CD14-positive monocyte (primary cell): ENCODE results near the gene PCCA. TPM values are rescaled to one million over a fixed set of nuclear protein-coding genes. Genes with fewer than 3 reads are reported as not detected.
A peak's percentile ranks its signal among the peaks of the same experiment; 100 is the strongest.

Experiments used
- DNase-seq, 3 donors: peaks; one replicate each; pipeline ENCODE4 v3.0.0-alpha.2; 2011 to 2022
- H2AFZ ChIP-seq: 2 replicates; pipeline ENCODE4 v1.6.0; 2012; ENCODE audit warnings: mild to moderate bottlenecking, low read depth, low read length, inconsistent platforms; ENCODE audit not compliant: insufficient read depth, poor library complexity, severe bottlenecking
- H3K27ac ChIP-seq, 2 donors: 1 replicate in 1 of 2; 2 replicates in 1 of 2; pipeline ENCODE4 v1.5.1; 2012 to 2013; ENCODE audit warnings: low read length in 2 of 2, control low read depth in 1 of 2, inconsistent platforms in 1 of 2, low read depth in 1 of 2, mild to moderate bottlenecking in 1 of 2
- H3K27me3 ChIP-seq, 2 donors: one replicate each; pipeline versions ENCODE4 v1.6.0 to v1.6.1; 2011 to 2013; ENCODE audit warnings: low read length in 2 of 2; ENCODE audit not compliant: control insufficient read depth in 2 of 2, insufficient read depth in 2 of 2
- H3K36me3 ChIP-seq, 2 donors: replicated peaks in 1 of 2; 1 replicate in 1 of 2; 2 replicates in 1 of 2; pipeline versions ENCODE4 v1.5.1 to v1.6.1; 2012 to 2013; ENCODE audit warnings: low read length in 2 of 2, control low read depth in 1 of 2, inconsistent platforms in 1 of 2, mild to moderate bottlenecking in 1 of 2; ENCODE audit not compliant: insufficient read depth in 2 of 2, control insufficient read depth in 1 of 2
- H3K4me1 ChIP-seq, 2 donors: 1 replicate in 1 of 2; 2 replicates in 1 of 2; pipeline versions ENCODE4 v1.5.1 to v1.6.1; 2012 to 2013; ENCODE audit warnings: low read length in 2 of 2, control low read depth in 1 of 2, inconsistent platforms in 1 of 2, mild to moderate bottlenecking in 1 of 2, moderate library complexity in 1 of 2; ENCODE audit not compliant: insufficient read depth in 2 of 2, control insufficient read depth in 1 of 2
- H3K4me2 ChIP-seq: replicated peaks from 2 replicates; pipeline ENCODE3; 2012; ENCODE audit warnings: low read length, moderate library complexity, mild to moderate bottlenecking; ENCODE audit not compliant: poor library complexity, severe bottlenecking; ENCODE audit errors: extremely low read depth
- H3K4me3 ChIP-seq, 3 experiments: fragments of 200-600 bp in 1 of 3; sonication (generic) in 1 of 3; replicated peaks in 1 of 3; 1 replicate in 2 of 3; 2 replicates in 1 of 3; pipeline ENCODE4 v1.5.1; 2011 to 2013; ENCODE audit warnings: low read length in 3 of 3, mild to moderate bottlenecking in 3 of 3, control low read depth in 2 of 3, low read depth in 2 of 3, inconsistent platforms in 1 of 3, moderate library complexity in 1 of 3
- H3K79me2 ChIP-seq: 2 replicates; pipeline ENCODE4 v1.6.0; 2012; ENCODE audit warnings: mild to moderate bottlenecking, control low read depth, inconsistent platforms, low read length, moderate library complexity; ENCODE audit not compliant: insufficient read depth
- H3K9ac ChIP-seq: 2 replicates; pipeline ENCODE4 v1.6.0; 2017; ENCODE audit warnings: low read length, mild to moderate bottlenecking; ENCODE audit not compliant: insufficient read depth, poor library complexity, severe bottlenecking
- H3K9me3 ChIP-seq, 2 donors: replicated peaks in 1 of 2; 1 replicate in 1 of 2; 2 replicates in 1 of 2; pipeline versions ENCODE4 v1.5.1 to v1.6.1; 2012 to 2013; ENCODE audit warnings: low read length in 2 of 2, control low read depth in 1 of 2; ENCODE audit not compliant: control insufficient read depth in 1 of 2, insufficient read depth in 1 of 2
- H4K20me1 ChIP-seq: 2 replicates; pipeline ENCODE4 v1.6.0; 2012; ENCODE audit warnings: mild to moderate bottlenecking, low read length, control low read depth, moderate library complexity; ENCODE audit not compliant: insufficient read depth
- H3K27ac Mint-ChIP-seq, 7 donors: one replicate each; pipeline ENCODE4 v1.8.0; 2020; ENCODE audit warnings: mild to moderate bottlenecking in 7 of 7, mixed read lengths in 7 of 7, moderate library complexity in 6 of 7, inconsistent platforms in 2 of 7
- H3K27me3 Mint-ChIP-seq, 3 donors: one replicate each; pipeline ENCODE4 v1.8.0; 2021 to 2022; ENCODE audit warnings: low read depth in 3 of 3, mild to moderate bottlenecking in 3 of 3, mixed read lengths in 3 of 3, moderate library complexity in 3 of 3, inconsistent platforms in 1 of 3
- H3K36me3 Mint-ChIP-seq, 2 donors: one replicate each; pipeline ENCODE4 v1.8.0; 2020; ENCODE audit warnings: mixed read lengths in 2 of 2, inconsistent platforms in 1 of 2, mild to moderate bottlenecking in 1 of 2
- H3K4me1 Mint-ChIP-seq: one replicate; pipeline ENCODE4 v1.8.0; 2020; ENCODE audit warnings: mild to moderate bottlenecking, mixed read lengths
- H3K4me3 Mint-ChIP-seq, 2 donors: one replicate each; pipeline ENCODE4 v1.8.0; 2020; ENCODE audit warnings: mild to moderate bottlenecking in 2 of 2, mixed read lengths in 2 of 2, moderate library complexity in 1 of 2
- H3K9me3 Mint-ChIP-seq, 7 donors: one replicate each; pipeline ENCODE4 v1.8.0; 2020 to 2022; ENCODE audit warnings: mixed read lengths in 7 of 7, mild to moderate bottlenecking in 6 of 7, moderate library complexity in 6 of 7, inconsistent platforms in 2 of 7
- CTCF ChIP-seq: fragments of 200-600 bp; IDR thresholded peaks from one replicate; pipeline ENCODE4 v1.8.0; 2022; ENCODE audit warnings: antibody characterized with exemption, mild to moderate bottlenecking
- WGBS: methylation state at CpG from one replicate; pipeline ENCODE4 v1.1.5; 2013; ENCODE audit warnings: missing lambda C conversion rate; ENCODE audit not compliant: insufficient coverage; 5-methylcytosine and 5-hydroxymethylcytosine counted together
- intact Hi-C, 2 donors: fragments of 100-400 bp; cut with micrococcal nuclease; formaldehyde crosslinking; loops; one replicate each; pipeline versions ENCODE4 v1.15.0 to v1.15.1; 2023
- polyA plus RNA-seq, 3 donors: library from polyadenylated mRNA; depleted of rRNA in 1 of 3; unstranded in 2 of 3; stranded (reverse) in 1 of 3; fragments of 300-500 nt in 2 of 3; fragments of >200 nt in 1 of 3; fragmentation: Illumina TruSeq in 2 of 3; gene quantifications; 1 replicate in 2 of 3; 2 replicates in 1 of 3; pipeline ENCODE4 v1.2.3, GENCODE V29; 2012 to 2021

The PCCA gene
- polyA plus RNA-seq, 3 donors = 4.4 to 13.5 (median 11.9) TPM

GRCh38 chr13:100540621-100541020, 451.7 kb downstream of the PCCA start:
- H3K9ac ChIP-seq = no peak overlapping the region
- Mint-ChIP-seq H3K36me3 (peaks cover 3% of the 10 kb centered on the region in 2 donors), H3K27me3 (peaks cover 0 to 6% (median 2%) of the 10 kb centered on the region in 3 donors), H3K4me1 (peaks cover 6% of the 10 kb centered on the region), H3K4me3 (no peak overlapping the region), H3K9me3 (no peaks in the 10 kb centered on the region), H3K27ac (no peak overlapping the region)
- no peak overlapping the region for H3K4me2 ChIP-seq
- DNase-seq = no peak
- H3K27ac ChIP-seq = no peak overlapping the region
- no peaks in the 10 kb centered on the region for H3K36me3 ChIP-seq
- TF ChIP-seq CTCF = no peak
- intact Hi-C loops = loop anchor here in 1 of 2 donors (10.0 kb wide), 1 partner anchor 886 kb away; no protein-coding TSS in a partner anchor
- H2AFZ ChIP-seq = no peak overlapping the region
- H3K79me2 ChIP-seq = no peaks in the 10 kb centered on the region
- no peak overlapping the region for H3K4me3 ChIP-seq
- 95% methylated on average over 2 of the region's 3 CpGs for WGBS
- H3K9me3 ChIP-seq = no peaks in the 10 kb centered on the region
- H3K27me3 ChIP-seq = no peaks in the 10 kb centered on the region
- no peaks in the 10 kb centered on the region for H4K20me1 ChIP-seq
- H3K4me1 ChIP-seq = peaks cover 4 to 5% of the 10 kb centered on the region in 2 donors

GRCh38 chr13:100541897-100542825, 453.3 kb downstream of the PCCA start:
- Histone ChIP-seq H3K36me3 (no peaks in the 10 kb centered on the region), H3K9me3 (no peaks in the 10 kb centered on the region), H3K27ac (no peak overlapping the region), H4K20me1 (no peaks in the 10 kb centered on the region), H3K27me3 (no peaks in the 10 kb centered on the region), H3K4me3 (no peak overlapping the region), H3K4me2 (no peak overlapping the region), H3K79me2 (no peaks in the 10 kb centered on the region), H2AFZ (no peak overlapping the region), H3K9ac (no peak overlapping the region), H3K4me1 (peaks cover 4 to 5% of the 10 kb centered on the region in 2 donors)
- Mint-ChIP-seq H3K27ac (peak overlapping the region in 1 of 7 donors; percentile 16), H3K36me3 (peaks cover 0 to 3% of the 10 kb centered on the region in 2 donors), H3K4me1 (peaks cover 6% of the 10 kb centered on the region), H3K4me3 (peak overlapping the region in 1 of 2 donors; percentile 53), H3K27me3 (peaks cover 0 to 6% (median 2%) of the 10 kb centered on the region in 3 donors), H3K9me3 (no peaks in the 10 kb centered on the region)
- no peak for DNase-seq
- TF ChIP-seq CTCF = no peak
- intact Hi-C loops = loop anchor here in 1 of 2 donors (10.0 kb wide), 1 partner anchor 887 kb away; no protein-coding TSS in a partner anchor
- WGBS = 92% methylated on average over 17 of the region's 18 CpGs
